Measurements from ENCODE around the gene PEX11G.

GRCh38 chr19:7533281-7533885, 44.5 kb upstream of the PEX11G start:
- no peak for TF ChIP-seq CTCF (IDR thresholded peaks at IDR 0.05)
- TF ChIP-seq POLR2A (IDR thresholded peaks at IDR 0.05), result no peak
